MV-4-11 (cell line): ENCODE measurements around the gene TBX5.

Source experiments
- DNase-seq: peaks from one replicate; lab custom pipeline; 2025; lab: John Stamatoyannopoulos, UW

Gene TBX5

DNA sequence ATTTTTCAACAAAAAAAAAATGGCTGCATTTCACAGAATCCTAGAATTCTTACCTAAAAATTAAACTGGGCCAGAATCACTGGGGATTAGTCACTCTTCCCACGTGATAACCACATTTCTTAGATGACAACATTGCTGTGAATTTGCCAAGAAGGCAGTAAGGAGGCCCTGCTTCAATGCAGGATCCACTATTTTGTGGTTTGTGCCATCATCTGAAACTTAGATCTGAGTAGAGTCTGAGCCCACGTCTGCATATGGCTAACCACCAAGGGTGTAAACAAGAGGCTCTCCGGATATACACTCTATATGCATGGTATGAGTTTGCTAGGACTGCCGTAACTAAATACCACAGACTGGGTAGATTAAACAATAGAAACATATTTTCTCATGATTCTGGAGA lies 24.4 kb upstream of the TBX5 start:
- DNase-seq: no peak

DNA sequence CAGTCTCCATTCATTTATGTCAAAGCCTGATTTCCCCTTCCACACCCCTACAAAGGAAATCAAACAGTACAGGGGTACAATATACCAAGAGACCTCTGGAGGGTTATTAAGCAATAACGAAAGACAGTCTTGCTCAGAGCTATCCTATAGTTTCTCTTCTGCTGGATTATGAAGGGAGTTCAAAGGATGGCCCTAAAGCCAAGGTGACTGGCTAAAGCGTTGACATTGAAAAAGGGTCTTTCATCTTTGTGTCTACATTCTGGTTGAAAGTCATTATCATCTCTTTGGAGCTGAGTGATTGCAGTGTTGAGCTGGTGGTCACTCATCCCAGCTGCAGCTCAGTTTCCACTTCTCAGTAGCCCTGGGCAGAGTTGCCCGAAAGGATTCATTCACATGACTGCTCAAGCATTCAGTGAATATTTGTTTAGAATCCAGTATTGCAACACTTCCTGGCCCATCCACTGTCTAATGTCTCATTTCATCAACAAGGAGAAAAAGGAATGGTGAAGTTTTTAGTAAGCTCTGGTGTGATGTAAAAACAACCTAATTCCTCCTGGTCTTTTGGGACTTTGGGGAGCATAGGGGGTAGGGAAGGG lies 19.2 kb upstream of the TBX5 start:
- DNase-seq: no peak

- DNase-seq: no peak
Observed at GRCh38 chr12:114420944-114421335, 15.0 kb upstream of the TBX5 start.

DNA sequence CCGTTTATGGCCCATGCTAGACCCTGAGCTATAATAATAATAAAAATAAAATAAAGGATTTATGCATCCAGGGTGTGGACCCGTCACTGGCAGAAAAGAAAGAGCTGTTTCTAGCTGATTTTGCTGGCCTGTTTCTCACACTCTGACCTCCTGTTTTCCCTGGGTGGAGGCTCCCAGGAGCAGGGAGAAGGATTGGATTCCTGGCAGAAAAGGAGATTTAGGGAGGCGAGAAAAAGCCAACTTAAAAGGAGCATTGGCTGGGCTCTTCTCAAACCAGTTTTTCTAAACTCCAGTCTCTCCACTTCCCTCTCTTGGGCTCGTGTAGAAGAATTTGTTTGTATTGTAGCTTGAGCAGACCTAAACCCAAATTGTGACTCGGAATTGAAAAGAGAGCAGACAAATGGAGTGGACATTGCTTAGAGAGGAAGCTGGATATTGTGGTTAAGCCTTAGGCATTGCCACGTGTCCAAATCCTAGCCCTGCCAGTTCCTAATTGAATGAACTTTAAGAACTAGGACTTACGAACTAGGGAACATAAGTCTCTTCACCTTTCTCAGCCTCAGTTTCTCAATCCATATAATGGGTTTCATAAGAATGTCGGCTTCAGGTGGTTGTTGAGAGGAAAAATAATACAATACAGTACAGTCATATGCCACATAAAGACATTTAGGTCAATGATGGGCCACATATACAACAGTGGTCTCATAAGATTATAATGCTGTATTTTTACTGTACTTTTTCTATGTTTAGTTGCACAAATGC lies 14.4 kb upstream of the TBX5 start:
- DNase-seq: no peak

DNA sequence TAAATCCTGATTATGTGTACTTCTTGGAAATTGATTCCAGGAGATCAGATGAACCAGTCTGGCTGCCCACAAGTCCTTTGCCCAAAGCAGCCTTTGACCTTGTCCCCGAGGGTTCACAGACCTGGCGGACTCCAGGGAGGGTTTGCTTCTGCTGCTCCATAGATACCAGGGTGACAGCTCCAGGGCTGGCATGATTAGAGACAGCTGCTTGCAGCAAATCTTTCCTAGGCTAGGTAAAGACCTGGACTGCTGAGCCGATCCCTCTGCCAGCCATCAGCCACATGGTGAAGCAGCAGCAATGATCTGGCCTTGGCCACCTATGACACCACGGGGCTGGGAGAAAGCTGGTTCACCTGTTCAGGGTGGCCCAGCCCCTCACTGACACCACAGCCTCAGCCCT lies 10.1 kb upstream of the TBX5 start:
- no peak for DNase-seq

- no peak for DNase-seq
Observed at GRCh38 chr12:114415525-114415868, 9.6 kb upstream of the TBX5 start.

DNA sequence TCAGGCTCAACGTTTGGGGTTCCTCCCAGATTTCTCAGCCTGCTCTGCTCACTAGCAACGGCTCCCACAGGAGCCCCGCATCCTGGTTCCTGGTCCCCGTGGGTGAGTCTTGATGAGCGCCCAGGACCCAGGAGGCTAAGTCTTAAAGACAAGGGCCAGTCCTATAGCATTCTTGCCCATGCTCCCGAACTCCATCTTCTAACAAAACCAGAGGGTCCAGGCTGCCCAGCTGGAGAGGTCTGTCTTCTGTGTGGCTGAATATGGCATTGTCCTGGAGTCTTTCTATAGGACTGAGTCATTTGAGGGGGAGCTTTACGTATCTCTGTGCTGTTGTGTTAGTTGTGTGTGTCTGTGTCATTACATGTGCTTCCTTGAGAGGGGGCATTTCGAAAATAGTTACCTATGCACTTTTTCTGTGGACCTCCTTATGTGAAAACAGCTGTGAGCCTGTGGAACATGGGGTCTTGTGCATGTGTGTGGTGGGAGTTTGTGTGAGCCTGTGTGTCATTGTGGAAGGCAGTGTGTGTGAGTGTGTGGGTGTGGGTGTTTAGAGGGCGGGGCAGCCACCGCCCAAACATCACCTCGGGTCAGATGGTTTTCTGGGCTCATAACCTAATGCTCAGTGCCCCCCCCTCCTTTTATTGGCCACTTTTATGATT lies 9.1 kb upstream of the TBX5 start:
- no peak for DNase-seq

GRCh38 chr12:114414031-114414865 lies 8.3 kb upstream of the TBX5 start:
- DNase-seq: no peak

- no peak for DNase-seq
Observed at GRCh38 chr12:114412825-114413749, 7.1 kb upstream of the TBX5 start.

- no peak for DNase-seq
Observed at GRCh38 chr12:114412307-114412706, 6.4 kb upstream of the TBX5 start.

GRCh38 chr12:114411071-114411837 lies 5.3 kb upstream of the TBX5 start:
- no peak for DNase-seq

DNA sequence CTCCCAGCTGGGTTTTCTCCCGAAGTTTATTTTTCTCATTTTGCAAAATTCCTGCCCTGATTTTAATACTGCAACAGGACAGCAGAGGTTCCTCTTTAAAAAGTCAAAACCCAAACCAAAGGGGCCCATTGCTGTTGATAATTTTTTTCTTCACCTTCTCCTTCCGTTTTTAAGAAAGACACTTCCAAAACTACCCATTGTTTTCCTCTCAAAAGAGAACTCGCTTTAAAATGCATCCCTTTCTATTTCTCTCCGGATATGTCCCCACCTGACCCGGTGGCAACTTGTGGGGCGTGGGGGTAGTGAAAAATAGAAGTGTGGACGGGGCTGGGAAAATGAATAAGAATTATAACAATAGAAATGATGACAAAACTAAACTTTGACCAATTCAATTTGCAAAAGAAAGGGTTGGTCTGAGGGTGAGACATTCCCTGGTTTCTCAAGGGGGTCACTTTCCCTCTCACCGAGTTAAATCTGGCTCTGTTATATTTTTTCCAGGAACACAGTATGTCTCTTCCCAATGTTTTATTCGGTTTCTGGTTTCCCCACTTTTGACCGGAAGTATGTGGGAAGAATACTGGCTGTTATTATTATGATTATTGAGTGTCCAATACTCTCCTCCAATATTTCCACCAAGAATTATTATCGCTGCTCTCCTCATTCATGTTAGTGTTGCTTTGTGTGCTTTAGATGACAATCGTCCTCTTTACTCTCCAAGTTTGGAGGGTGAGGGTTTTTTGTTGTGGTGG lies 4.1 kb upstream of the TBX5 start:
- DNase-seq: no peak

- no peak for DNase-seq
Observed at GRCh38 chr12:114408886-114409851, 3.2 kb upstream of the TBX5 start.

GRCh38 chr12:114408471-114408885 lies 2.5 kb upstream of the TBX5 start:
- DNase-seq: no peak

DNA sequence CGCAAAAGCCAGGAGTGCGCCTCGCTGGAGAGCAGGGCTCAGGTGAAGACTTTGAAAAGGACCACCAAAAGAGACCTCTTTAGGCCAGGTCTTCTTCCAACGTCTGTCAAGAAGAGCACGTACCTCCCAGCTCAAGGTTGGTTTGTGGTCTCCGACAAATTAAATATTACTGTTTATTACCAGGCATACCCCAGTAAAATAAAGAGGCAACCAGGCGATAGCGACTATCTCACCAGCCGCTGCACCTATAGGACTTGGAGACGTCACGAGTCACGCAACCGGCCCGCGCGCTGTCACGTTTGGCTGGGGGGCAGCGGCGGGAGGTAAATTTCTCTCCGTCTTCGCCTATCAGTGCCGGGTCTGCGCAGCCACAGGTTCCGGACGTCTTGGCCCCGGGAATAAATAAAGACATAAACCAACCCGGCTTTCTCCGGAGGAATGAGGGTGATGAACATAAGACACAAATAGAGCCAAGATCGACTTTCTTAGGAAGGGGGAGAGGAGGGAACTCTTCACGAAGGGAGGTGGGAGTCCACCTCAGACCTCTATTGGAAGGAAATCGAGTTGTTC lies 2.0 kb upstream of the TBX5 start:
- DNase-seq: no peak

DNA sequence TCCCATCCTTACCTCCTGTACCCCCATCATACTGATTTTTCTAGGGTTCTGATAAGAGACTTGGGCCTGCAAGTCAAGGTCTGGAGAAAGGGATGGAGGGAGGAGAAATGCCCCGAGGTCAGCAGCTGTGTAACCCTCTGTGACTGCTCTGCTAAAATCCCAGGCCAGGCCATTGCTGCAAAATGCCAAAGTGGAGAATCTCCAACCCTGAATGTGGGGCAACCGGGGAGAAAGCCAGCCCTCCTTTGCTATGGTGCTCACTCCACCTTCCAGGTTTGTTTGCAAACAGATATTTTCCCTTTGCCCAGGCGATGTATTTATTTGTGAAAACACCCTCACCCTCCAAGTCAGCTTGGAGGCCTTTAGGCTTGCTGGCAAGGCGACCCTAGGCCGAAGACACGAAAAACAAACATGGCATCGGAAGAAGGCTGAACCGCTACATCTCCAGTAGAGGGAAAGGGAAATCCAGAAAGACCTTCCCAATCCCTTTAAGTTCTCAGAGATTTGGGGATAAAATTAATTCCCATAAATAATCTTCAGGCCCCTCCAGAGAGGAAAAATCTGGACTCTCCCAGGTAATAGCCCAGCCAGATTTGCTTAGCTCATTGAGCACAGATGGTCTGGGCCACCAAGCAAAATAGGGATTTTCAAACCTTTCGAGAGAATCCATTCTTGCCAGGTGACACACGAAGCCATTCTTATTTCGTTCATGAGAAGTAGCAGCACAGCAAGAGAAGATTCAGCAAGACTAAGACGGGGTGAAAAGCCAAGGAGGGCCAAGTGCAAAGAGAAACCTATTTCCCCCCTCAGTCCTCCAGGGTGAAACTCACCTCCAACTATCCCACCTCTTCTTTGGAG lies 1.3 kb upstream of the TBX5 start:
- DNase-seq: no peak

DNA sequence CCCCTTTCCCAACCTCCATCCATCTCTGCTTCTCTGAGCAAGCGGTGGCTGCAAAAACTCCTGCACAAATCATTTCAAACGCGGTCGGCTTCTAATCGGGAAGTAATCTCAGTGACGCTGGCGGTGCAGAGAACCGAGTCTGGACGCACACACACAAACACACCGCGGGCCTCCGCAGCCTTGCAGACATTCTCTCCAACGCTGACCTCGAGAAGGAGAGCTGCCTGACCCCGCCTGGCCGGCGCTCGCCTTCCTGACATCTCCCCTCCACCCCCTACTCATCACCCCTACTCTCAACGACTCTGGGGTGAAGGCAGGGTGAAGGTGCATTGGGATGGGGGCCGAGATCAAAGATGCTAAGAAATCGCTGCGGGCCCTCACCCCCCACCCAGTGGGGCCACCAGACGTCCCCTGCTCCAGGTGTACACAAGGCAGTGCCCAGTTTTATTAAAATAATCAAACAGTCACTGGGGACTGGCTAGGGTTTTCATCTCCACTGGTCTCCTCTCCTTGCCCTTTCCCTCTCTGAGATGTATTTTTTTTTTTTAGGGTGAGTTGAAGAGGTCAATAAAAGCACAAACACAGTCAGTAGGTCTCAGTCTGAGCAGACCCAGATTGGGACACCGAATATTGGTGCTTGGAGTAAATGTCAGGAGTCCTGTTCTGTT lies 506 bp upstream of the TBX5 start:
- no peak for DNase-seq
